Measurements from ENCODE around the gene ARL5C.

ARL5C gene

DNA sequence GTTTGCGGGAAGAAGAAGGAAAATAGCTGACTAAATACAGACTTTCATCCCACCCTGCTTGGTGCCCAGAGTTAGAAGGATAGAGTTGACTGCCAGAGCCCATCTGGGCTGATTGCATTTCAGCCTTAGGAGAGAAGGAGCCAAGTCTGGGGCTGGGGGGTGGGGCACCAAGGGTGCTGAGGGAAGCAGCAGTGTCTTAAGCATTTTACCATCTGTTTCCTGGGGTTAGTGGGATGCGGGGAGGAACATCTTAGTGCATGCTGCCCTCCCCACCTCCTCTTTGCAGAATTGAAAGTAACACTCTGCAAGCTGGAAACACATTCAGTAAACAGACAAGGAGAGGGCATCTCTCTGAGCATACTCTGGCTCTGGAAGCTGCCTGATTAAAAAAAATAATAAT, 1.5 kb upstream of the ARL5C start:
- no peak for DNase-seq (ENCODE audit: low spot score)

DNA sequence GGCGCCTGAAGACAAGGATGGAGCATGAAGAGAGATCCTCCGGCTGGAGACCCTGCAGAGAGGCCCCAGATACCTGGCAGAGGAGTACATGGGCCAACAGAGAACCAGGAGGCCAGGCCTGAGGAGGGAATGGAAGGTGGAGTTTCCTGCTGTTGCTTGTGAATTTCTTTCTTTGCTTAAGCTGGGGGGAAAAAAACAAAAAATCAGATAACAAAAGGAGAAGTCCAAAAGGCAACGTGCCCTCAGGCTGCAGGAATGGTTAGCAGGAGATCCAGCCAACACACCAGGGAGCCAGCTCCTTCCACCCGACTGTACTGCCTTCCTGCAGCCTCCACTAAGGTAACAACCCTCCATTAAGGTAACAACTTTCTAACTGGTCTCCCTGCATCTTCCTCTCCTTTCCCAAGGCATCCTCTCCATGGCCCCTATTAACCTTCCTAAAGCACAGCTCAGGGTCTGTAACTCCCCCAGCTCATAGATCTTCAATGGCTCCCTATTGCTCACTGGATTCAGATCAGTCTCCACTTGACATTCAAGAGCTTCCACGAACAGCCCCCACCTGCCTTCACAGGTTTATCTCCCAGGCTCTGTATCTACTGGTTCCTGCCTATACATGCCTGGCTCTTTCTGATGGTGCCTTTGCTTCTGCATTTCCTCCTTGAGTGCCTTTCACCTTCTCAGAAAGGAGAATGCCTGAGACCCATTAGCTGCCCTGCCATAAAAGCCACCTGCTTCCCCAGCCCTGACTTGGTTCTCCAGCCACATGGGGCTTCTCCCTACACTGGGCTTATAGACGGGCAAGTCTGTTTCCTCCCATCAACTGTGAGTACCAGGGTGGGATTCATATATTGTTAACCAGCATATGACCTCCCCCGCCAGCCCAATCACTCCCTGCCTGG, 725 bp upstream of the ARL5C start:
- DNase-seq (ENCODE audit: low spot score), result no peak

DNA sequence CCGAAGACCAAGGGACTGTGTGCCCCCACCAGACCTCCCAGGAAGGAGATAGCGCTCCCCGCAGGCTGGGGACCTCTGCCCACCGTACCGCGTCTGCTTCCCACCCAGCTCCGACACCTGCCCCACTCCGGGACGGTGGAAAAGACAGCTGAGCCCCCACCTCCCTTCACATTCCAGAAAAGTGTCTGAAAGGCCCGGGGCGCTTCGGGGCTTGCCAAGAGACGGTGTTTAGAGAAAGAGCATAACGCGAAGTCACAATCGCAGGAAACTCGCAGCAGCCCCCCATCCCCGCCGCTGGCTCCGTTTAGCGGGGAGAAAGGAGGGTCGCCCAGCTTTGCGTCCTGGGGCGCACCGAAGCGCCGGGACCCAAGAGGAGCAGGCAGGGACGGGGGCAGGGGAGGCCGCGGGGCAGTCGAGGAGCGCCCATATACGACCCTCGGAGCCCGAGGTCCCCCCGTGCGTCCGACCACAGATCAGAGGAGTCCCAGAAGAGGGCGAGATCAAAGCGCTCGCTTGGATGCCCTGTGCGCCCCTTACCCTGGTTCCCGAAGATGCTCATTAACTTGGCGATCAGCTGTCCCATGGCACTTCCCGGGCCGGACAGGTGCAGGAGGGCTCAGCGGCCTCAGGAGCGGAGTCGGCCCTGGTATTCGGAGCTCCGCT, 652 bp downstream of the ARL5C start:
- no peak for DNase-seq (ENCODE audit: low spot score)

DNA sequence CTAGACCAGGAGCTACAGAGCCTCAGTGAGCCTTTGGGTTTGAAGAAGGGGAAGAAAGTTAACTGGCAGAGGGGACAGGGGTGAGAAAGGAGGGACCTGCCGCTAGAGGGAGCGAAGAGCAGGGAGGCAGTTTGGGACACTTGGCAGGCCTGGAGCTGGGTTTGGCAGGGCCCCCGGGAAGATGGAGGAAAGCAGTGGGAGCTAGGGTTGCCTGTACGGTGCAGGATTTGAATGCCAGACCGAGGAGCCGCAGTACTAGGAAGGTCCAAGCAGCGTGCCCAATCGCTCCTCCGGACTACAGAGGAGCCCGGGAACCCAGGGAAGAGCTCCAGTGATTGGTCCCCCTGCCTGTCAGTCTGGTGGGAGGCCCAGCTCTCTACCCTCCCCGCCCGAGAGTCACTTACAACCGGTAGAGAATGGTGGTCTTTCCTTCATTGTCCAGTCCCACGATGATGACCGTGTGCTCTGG, 1.3 kb downstream of the ARL5C start:
- peak; percentile 93 for DNase-seq (ENCODE audit: low spot score)

DNA sequence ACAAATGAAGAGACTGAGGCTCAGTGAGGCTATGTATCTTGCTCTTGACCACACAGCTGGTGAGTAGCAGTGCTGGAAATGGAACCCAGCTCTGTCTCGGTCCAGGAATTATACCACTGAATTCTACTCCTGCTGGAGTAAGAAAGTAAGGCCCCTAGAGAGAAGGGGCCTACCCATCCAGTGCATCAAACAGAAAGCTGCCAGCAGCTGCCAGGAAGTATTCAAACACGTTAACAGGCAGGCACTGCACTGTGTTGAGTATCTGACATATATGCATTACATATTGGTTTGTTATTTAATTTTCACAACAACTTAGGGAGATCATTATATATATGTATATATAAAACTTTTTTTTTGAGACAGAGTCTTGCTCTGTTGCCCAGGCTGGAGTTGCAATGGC, 4.0 kb downstream of the ARL5C start:
- DNase-seq (ENCODE audit: low spot score), result no peak

DNA sequence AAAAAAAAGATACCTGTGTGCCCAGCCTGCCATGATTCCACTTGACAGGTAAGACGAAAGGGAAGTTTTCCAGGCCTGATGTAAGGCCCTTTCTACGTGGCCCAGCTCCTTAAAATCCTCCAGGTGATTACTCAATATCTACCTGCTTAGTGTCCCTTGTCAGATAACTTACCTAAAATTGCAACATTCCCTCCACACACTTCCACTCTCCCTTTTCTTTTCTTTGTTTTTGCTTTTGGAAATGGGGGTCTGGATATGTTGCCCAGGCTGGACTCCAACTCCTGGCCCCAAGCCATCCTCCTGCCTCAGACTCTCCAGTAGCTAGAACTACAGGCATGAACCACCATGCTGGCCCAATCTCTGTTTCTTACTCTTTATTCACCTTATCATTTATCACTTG, 7.3 kb downstream of the ARL5C start:
- no peak for DNase-seq (ENCODE audit: low spot score)

DNA sequence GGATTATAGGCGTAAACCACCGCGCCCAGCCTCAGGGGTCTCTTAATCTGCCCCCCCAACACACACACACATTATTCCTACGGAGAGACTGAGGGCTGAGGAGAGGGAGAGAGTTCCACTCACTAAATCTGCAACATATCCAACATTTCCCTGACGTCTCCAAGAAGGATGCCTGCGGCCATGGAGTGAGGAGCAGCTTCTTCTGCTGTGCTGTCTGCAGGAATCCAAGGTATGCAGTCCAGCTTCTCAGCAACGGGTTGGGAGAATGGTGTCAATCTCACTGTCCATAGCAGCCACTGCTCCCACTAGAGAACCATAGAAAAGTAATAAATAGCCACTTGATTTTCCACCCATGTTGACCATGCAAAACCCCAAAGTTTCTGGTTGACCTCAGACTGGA, 9.5 kb downstream of the ARL5C start:
- DNase-seq (ENCODE audit: low spot score), result no peak

DNA sequence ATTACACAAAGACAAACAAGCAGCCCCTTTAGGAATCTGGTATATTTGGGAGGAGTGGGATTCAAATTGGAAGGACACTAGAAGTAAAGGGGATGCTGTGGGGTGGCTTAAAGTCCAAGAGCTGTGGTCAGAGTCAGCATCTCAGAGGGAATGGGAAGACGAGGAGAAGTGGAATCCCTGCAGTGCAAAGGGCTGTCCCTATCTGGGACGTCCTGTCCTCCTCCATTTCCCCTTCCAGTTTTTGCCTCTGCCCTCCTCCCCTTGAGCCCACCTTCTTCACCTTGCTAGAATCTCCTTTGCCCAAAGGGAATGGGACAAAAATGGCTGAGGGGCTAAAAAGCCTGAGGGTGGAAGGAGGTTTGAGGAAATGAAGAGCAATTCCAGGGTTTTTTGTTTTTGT, 10.3 kb downstream of the ARL5C start:
- DNase-seq (ENCODE audit: low spot score), result no peak

DNA sequence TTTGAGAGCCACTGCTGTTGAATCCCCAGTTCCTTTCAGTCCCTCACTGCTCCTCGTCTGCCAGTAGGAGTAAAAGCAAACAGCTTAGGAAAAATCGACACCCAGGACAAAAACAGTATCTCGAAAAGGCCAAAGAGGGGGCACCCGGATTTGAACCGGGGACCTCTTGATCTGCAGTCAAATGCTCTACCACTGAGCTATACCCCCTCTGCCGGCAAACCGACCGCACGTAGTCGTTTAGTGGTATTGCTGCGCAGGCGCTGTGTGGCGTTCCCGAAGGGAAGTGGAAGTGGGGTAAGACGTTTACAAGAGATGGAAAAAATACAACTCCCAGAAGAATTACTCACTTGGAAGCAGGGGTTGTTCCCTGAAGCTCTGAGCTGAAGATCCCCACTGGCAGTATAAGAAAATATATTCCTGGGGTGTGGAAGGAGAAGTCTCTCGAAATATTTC, 12.3 kb downstream of the ARL5C start:
- peak; percentile 81 for DNase-seq (ENCODE audit: low spot score)

DNA sequence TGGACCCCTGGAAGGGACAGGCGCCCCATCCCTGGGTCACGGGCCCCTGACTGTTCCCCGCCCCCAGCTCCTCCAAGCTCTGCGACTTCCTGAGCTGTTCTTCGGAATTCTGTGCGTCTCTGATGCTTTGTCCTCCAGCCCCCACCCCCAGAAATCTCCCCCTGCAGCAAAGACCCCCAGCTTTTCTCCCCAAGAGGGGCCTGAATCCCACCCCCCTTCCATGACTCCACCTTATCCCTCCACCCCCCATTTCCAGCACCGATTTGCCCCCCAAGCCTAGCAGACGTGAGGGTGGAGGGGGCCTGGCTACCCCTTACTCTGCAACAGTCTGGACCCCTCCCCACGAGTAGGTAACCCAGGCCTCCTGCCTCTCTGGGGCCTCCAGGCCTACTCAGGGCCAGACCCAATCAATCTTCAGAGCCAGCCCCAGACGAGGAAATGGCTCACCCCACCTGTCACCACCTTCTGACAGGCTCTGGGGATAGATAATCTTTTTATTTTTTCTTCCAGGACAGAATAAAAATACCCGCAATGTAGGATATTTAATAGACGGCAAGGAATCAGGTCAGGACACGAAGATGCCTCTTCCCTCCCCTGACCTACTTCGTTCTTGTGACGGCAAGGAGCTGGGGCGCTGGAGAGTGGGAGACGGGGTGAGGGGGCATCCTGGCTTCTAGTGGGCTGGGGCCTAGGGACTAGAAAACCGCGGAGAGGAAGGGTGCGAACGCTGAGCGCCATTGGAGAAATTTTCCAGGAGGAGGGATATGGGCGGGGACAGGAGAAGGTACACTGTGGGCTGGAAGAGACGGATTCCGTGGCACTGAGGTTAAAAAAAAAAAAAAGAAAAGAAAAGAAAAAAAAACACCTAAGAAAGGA, 13.8 kb downstream of the ARL5C start:
- no peak for DNase-seq (ENCODE audit: low spot score)

DNA sequence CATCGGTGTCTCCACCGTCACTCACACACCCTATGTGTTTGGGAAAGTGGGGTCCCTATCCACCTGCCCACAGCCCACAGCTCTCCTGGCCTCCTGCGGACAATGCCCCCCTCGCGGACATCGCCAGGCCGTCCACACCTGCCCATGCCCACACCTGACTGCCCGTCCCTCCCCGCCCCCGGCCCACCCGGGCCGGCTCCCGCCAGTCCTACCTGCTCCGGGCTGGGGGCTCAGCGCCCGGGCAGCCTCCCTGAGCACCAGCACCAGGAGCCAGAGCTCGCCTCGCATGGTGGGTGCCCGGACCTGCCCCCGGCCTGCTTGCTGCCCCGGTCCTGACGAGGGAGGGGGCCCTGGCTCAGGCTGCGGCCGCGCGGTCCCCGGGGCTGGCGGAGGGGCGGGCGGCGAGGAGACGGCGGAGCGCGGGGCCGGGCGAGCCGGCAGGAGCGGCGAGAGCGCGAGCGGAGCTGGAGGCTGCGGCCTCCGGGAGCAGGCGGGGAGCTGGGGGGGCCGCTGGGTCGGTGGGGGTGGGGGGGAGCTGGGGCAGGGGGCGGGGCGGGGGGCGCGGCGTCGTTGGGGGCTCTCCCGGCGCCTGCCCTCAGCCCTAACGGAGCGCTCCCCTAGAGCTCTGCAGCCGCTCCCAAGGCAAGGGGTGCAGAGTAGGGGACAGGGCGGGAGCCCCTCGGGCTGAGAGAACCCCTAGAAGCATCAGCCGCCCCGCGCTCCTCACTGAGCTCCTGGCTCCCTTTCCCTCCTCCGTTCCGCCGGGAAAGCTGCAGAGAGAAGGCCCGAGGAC, 14.6 kb downstream of the ARL5C start, which contains the start of gene PLXDC1:
TSS of gene PLXDC1 (minus strand) at position 488 of the 793 bp plus-strand sequence. CDS start at position 288, 200 bp downstream.
- peak; percentile 51 for DNase-seq (ENCODE audit: low spot score)

DNA sequence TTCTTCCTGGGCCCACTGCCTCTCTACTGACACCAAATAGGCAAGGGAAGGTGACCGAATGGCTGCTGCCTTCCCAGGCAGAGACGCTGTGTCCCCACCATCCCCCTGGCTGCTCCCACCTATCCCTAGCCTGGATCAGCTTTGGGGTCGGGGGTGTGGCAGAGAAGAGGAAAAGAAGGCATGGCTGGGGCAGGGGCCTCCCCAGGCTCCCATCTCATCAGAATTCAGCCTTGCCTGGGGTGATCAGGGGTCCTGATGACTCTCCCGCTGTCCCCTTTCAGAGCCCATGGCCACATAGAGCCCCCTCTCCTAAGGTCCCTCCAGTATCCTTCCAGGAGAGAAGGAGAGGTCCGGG, 15.2 kb downstream of the ARL5C start:
- DNase-seq (ENCODE audit: low spot score), result no peak

DNA sequence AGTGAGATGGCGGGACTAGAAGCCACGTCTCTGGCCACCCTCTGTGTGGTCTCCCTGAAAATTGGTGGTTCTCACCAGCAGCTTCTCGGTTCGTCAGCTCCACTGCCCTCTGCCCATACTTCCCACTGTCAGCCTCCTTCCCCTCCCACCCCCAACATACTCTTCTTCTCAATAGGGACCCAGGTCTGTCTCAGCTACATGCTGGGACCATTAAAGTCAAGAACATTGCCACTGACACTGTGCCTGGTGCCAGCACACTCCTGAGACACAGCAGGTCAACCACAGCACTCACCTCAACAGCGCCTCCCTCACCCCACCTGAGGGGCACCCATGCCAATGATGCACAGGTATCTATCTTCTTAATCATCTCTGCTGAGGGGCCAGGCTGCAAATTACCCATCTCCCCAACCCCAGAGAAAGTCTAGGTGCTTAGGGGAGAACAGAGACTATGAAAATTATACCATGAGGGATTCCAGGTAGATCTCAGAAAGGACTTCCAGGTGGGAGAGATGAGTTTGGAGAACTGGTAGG, 15.8 kb downstream of the ARL5C start:
- no peak for DNase-seq (ENCODE audit: low spot score)

DNA sequence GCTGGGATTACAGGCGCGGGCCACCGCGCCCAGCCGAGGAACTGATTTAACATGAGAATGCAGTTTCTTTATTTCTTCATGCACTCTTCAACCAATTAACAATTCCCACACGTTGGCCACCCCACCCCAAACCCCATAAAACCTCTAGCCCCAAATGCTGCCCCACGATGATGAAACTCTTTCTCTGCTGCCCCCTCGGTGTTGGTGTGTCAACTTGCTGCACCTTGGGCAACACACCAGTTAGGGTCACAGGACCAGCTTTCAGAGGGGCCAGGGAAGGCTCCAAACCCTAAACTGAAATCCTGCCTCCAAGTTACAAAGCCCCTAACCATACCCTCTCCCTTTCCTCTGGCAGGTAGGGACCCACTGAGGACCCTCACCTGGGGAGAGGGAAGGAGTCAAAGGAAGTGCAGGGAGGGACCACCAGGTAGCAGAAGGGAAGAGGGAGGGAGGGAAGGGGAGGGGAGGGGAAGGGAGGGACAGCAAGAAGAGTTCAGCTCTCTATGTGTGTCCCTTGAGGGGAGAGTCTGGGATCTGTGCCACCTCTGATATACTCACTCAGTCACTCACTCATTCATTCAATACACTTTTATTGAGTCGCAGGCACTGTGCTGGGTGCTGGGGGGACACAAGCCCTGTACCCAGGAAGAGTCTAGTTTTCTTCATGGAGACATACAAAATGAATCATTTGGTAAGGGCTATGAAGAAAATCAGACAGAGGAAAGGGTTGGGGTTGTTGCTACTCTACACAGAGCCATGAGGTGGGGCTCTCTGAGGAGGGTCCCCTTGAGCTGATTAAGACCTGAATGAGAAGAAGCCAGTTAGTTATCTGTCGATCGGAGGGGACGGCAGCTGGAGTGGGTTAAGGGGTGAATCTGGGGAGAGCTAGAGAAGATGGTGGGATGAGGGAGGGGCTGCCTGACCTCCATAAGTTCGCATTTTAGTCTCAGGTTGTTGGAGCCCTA, 18.5 kb downstream of the ARL5C start:
- DNase-seq (ENCODE audit: low spot score), result no peak

DNA sequence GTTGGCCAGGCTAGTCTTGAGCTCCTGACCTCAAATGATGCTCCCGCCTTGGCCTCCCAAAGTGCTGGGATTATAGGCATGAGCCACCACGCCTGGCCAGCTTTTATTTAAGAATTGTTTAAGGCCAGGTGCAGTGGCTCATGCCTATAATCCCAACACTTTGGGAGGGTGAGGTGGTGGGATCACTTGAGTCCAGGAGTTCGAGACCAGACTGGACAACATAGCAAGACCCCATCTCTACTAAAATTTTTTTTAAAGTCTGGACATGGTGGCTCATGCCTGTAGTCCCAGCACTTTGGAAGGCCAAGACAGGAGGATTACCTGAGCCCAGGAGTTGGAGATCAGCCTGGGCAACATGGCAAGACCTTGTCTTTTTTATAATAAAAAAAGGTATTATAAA, 19.7 kb downstream of the ARL5C start:
- DNase-seq (ENCODE audit: low spot score), result no peak

DNA sequence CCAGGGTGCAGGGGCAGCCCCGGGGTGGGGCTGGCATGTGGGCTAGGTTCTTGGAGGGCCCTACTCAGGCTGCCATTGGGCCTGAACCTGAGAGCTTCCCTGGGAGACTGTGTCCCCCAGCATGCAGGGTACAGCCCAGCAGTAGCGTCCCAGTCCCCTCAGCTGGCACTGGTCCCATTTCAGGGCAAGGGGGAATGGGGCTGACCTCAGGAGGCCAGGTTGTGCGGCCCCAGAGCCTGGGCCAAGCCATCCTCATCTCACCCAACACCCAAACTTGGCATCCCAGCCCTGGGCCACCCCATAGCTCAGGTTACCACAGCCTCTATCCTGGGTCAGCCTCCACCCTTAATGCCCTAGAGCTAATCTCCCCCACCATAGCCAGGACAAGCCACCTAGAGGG, 20.8 kb downstream of the ARL5C start:
- DNase-seq (ENCODE audit: low spot score), result no peak

DNA sequence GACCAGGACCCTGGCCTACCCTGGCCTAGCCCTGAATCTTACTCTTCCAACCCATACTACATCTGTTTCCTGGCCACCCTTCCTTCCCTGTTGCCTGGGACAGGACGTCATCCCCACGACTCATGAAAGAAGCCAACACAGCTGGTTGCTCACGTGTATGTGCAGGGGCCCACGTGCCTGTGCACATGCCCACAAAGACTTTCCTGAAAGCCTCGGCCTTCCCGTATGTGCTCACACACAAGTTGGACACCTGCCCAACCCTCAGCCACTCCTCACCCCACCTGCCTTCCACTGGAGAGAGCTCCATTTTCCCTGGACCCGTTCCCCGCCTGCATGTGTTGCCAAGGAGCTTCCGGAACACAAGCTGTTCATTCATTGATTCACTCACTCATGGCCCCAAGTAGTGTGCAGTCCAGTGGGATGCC, 21.5 kb downstream of the ARL5C start:
- peak; percentile 76 for DNase-seq (ENCODE audit: low spot score)

DNA sequence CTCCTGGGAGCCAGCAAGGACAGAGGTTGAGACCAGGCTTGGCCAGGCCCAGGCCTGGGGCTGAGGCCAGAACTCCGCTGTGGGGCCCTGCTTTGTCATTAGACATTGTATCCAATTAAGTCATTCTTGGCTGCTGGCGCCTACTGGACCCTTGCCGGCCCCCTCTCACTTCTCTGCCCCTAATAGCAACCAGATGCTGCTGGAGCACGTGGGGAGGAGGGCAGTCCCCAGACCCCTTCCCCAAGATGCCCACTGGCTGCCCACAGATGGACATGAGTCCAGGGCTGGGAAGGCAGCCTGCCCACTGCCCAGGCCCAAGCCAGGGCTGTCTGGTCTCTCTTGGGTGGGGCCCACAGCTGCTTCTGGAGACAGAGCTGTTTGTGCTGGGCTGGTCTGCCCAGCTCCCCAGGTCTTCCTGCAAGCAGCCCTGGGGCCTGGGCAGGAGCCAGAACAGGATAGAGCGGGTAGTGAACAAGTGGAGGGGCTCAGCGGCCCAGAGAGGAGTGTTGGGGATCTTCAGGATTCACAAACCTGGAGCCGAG, 22.3 kb downstream of the ARL5C start:
- DNase-seq (ENCODE audit: low spot score), result peak; percentile 50

DNA sequence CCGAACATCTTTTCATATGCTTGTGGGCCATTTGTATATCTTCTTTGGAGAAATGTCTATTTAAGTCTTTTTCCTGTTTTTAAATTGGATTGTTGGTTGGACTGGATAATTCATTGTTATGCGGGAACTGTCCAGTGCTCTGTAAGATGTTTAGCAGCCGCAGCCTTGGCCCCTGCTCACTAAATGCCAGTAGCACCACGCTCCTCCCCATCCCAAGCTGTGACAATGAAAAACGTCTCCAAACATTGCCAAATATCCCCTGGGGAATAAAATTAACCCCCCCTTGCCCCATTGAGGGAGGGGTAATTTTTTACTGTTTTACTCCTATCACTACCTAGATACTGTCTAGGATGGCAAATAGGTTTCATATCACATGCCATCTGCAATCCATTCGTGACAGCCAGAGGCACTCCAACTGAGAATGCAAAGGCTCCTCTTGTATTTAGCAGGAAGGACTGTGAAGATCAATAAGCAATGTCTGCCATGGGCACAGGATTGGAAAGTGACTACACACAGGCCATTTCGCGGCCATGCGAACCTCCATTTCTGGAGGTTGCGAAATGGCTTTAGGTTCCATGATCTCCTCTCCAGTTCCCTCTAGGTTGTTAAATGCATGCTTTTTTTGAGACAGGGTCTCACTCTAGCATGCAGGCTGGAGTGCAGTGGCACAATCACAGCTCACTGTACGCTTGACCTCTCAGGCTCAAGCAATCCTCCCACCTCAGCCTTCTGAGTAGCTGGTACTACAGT, 23.9 kb downstream of the ARL5C start:
- no peak for DNase-seq (ENCODE audit: low spot score)

Data from AG20443 (cell line).